Epithelial cell of esophagus (primary cell): ENCODE results near the gene B4GALT3.

ENCODE experiments used
- DNase-seq: peaks from one replicate; pipeline ENCODE4 v3.0.0; 2010; ENCODE audit warnings: low read depth
- H3K4me3 ChIP-seq: 2 replicates; pipeline ENCODE4 v1.5.1; 2011; ENCODE audit warnings: mild to moderate bottlenecking, low read length, control low read depth
- TF ChIP-seq, protein P1 (sequence below): IDR thresholded peaks from 2 replicates; pipeline ENCODE4 v1.5.1; 2011; ENCODE audit warnings: low read depth, mild to moderate bottlenecking, low read length, control low read depth, inconsistent platforms; ENCODE audit not compliant: insufficient read depth; ENCODE audit errors: missing control alignments

Gene B4GALT3

DNA sequence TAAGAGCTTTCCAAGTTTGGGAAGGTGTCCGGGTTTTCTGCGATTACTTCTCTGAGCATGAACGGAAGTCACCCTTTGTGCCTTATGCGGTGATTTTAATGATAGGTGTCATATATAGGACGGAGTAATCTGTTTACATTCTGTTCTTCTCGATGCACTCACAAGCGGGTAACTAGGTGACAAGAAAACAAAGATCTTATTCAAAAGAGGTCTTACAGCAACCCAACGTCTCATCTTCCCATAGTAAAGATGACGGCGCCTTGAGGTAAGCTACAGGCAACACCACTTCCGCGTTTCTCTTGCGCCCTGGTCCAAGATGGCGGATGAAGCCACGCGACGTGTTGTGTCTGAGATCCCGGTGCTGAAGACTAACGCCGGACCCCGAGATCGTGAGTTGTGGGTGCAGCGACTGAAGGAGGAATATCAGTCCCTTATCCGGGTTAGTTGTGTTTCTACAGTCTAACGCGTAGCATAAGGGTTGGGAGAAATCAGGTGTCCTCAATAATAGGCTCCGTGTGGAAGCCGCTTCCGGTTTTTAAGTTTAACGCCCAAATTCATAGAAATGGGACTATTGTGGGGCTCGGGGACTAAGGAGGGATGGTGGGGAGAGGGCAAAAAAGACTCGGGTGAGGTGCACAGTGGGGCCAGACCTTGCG lies 23.5 kb downstream of the B4GALT3 start, which contains the start of gene UFC1:
Gene UFC1 (plus strand): TSS at position 297 of the 656 bp plus-strand sequence. CDS start 20 bp downstream, at position 317.
- TF ChIP-seq, protein P1, sequence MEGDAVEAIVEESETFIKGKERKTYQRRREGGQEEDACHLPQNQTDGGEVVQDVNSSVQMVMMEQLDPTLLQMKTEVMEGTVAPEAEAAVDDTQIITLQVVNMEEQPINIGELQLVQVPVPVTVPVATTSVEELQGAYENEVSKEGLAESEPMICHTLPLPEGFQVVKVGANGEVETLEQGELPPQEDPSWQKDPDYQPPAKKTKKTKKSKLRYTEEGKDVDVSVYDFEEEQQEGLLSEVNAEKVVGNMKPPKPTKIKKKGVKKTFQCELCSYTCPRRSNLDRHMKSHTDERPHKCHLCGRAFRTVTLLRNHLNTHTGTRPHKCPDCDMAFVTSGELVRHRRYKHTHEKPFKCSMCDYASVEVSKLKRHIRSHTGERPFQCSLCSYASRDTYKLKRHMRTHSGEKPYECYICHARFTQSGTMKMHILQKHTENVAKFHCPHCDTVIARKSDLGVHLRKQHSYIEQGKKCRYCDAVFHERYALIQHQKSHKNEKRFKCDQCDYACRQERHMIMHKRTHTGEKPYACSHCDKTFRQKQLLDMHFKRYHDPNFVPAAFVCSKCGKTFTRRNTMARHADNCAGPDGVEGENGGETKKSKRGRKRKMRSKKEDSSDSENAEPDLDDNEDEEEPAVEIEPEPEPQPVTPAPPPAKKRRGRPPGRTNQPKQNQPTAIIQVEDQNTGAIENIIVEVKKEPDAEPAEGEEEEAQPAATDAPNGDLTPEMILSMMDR: no peak
- DNase-seq: peak; percentile 91
- H3K4me3 ChIP-seq: peak within 1 kb of the TSS; percentile 99

DNA sequence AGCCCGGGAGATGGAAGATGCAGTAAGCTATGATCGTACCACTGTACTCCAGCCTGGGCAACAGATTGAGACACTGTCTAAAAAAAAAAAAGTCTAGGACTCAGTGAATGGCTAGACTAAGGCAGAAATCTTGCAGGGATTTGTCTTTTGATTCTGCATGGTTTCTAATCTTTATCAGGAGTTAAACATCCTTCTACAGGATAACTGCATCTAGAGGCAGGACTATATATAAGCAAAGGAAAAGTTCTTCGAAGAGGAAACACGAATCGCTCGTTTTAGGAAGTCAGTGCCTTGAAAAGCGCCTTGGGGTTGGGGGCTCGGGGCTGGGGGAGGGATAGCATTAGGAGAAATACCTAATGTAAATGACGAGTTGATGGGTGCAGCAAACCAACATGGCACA lies 24.1 kb downstream of the B4GALT3 start:
- peak overlapping the region; percentile 99 for H3K4me3 ChIP-seq
- TF ChIP-seq, protein P1: no peak
- DNase-seq: no peak

DNA sequence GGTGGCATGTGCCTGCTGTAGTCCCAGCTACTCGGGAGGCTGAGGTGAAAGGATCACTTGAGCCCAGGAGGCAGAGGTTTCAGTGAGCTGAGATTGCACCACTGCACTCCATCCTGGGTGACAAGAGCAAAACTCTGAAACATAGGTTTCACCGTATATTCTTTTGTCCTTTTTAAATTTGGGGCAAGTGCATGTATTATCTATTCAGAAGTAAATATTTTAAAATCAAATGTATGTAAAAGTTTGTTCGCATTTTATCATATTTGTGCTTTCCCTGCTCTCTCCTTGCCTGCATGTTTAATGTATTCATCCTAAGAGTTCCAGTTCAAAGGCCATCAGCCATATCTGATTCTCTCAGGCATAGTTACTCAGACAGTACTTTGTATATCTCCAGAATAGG lies 31.5 kb downstream of the B4GALT3 start:
- TF ChIP-seq, protein P1: no peak
- no peak overlapping the region for H3K4me3 ChIP-seq
- no peak for DNase-seq

DNA sequence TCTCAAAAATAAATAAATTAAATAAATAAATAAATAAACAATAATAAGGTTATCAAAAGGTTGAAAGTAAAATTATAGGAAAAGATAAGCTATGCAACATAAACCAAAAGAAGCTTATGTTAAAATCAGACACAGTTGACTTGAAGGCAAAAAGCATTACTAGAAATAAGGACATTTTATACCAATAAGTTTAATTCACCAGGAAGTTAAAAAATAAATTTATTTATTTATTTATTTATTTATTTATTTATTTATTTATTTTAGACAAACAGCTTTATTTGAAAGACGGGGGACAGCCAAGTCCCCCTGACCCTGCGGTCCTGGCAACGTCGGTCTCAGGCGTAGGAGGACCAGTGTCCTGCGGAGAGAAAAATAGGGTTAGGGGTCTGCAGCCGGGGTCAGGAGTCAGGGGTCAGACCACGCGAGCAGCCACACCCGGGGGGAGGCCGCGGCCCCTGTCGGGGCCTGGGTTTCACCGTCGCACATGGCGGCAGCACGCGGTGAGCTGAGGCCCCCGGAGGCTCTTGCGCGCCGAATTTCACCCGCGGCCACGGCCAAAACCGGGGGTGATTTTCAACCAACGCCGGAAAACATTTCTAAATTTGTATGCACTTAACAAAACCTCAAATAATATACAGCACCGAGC lies 36.4 kb downstream of the B4GALT3 start:
- TF ChIP-seq, protein P1: no peak
- H3K4me3 ChIP-seq: no peak overlapping the region
- DNase-seq: no peak

DNA sequence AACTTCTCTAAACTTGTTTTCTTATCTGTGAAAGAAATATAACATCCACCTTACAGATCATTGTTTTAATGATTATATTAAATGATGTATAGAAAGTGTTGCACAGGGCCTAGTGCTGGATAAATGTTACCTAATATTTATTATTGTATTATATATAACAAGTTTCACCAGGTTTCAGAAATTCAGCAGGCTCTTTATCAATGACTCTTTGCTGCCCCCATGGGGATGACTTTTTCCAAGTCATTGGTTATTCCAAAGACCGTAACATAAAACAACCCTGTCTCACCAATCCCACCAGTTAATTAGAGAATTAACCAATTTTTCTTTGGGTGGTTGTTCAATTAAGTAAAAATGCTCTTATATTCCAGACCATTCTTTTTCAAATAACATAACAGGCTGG lies 37.5 kb downstream of the B4GALT3 start:
- H3K4me3 ChIP-seq: no peak overlapping the region
- peak; percentile 68 for DNase-seq
- TF ChIP-seq, protein P1: peak; percentile 58

DNA sequence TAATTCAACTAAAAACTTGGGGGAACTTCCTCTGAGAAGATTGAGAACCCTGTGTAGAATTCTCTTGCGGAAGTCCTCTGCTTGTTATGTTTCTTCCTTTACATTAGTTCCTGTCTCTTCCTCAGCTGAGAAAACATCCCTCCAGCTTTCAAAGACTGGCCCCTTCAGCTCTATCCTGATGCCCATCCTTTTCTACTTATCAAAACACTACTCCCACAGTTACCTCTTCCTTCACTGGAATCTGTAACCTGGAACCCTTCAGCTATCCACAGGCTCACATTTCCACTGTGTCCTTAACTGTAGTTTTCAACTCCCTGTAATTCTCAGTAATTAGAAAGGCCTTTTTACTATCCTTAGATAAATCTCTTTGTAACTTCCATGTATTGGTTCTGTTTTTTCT lies 38.9 kb downstream of the B4GALT3 start:
- no peak overlapping the region for H3K4me3 ChIP-seq
- TF ChIP-seq, protein P1: no peak
- DNase-seq: no peak

DNA sequence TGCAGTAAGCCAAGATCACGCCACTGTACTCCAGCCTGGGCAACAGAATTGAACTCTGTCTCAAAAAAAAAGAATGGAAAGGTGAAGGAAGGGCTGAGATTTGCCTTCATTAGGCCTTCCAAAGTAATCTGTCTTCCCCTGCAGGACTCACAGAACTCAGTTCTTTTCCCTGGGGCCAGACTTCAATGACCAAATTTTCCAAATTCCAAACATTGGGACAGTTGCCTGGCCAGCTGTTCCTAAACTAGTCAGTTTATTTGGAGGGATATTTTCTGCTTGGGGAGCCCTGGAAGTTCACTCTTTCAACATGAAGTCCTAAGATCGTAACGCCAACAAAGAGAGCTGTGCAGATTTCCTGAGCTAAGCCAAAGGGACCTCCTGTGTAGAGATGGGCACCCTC lies 39.4 kb downstream of the B4GALT3 start:
- TF ChIP-seq, protein P1: no peak
- no peak for DNase-seq
- no peak overlapping the region for H3K4me3 ChIP-seq
